Heart right ventricle (tissue), 16 donors: ENCODE measurements around the gene SATL1. TPM values are rescaled to one million over a fixed set of nuclear protein-coding genes. Genes with fewer than 3 reads are reported as not detected.

Source experiments
- ATAC-seq, 8 donors: fragments of 200-7000 bp; cut with Tn5 transposase; one replicate each; pipeline ENCODE4 v1.9.1; 2020; ENCODE audit warnings: mild to moderate bottlenecking in 8 of 8, moderate library complexity in 8 of 8, moderate number of reproducible peaks in 1 of 8
- DNase-seq, 2 donors: peaks; one replicate each; pipeline ENCODE4 v3.0.0-alpha.2; 2020
- H3K27ac ChIP-seq, 10 donors: fragments of 200-600 bp; sonication (generic) in 2 of 10; one replicate each; pipeline versions ENCODE4 v1.5.0 to v1.8.0; 2020 to 2022; ENCODE audit warnings: mild to moderate bottlenecking in 3 of 10
- H3K27me3 ChIP-seq, 7 donors: fragments of 200-600 bp; one replicate each; pipeline ENCODE4 v1.8.0; 2021 to 2022; ENCODE audit warnings: mild to moderate bottlenecking in 2 of 7
- H3K36me3 ChIP-seq, 9 donors: fragments of 200-600 bp; sonication (generic) in 1 of 9; one replicate each; pipeline versions ENCODE4 v1.5.0 to v1.8.0; 2020 to 2022; ENCODE audit warnings: mild to moderate bottlenecking in 2 of 9
- H3K4me1 ChIP-seq, 9 donors: fragments of 200-600 bp; sonication (generic) in 1 of 9; one replicate each; pipeline versions ENCODE4 v1.5.0 to v1.8.0; 2020 to 2022; ENCODE audit warnings: mild to moderate bottlenecking in 4 of 9
- H3K4me3 ChIP-seq, 10 donors: fragments of 200-600 bp; sonication (generic) in 2 of 10; one replicate each; pipeline versions ENCODE4 v1.5.0 to v1.8.0; 2020 to 2022; ENCODE audit warnings: mild to moderate bottlenecking in 7 of 10, moderate library complexity in 2 of 10
- H3K9me3 ChIP-seq, 11 donors: fragments of 200-600 bp in 10 of 11; sonication (generic) in 2 of 11; one replicate each; pipeline versions ENCODE4 v1.5.0 to v1.8.0; 2013 to 2022; ENCODE audit warnings: mild to moderate bottlenecking in 2 of 11, control low read depth in 1 of 11, moderate library complexity in 1 of 11
- CTCF ChIP-seq, 9 donors: fragments of 200-600 bp; sonication (generic) in 2 of 9; IDR thresholded peaks; one replicate each; pipeline versions ENCODE4 v1.5.0 to v1.8.0; 2021 to 2022; ENCODE audit warnings: antibody characterized with exemption in 9 of 9, mild to moderate bottlenecking in 5 of 9, moderate library complexity in 1 of 9
- WGBS, 2 donors: extraction: QIAGEN DNeasy Blood & Tissue Kit; methylation state at CpG; one replicate each; pipeline ENCODE4 v1.1.7; 2013; ENCODE audit warnings: inconsistent platforms in 1 of 2; 5-methylcytosine and 5-hydroxymethylcytosine counted together
- intact Hi-C, 10 donors: fragments of 100-400 bp; cut with DNase I; formaldehyde crosslinking; loops; one replicate each; pipeline versions ENCODE4 v1.11.1 to v1.14.2; 2022
- polyA plus RNA-seq, 2 donors: library from polyadenylated mRNA; stranded (reverse); fragments of 200-250 nt; gene quantifications; one replicate each; pipeline ENCODE4 v1.2.3, GENCODE V29; 2013
- total RNA-seq, 10 donors: library from RNA; stranded (reverse); fragmentation: NEBNext Ultra II Directional in 3 of 10; extraction: Animal tissue kit (Norgen Biotek cat#: 25700) in 3 of 10; gene quantifications; one replicate each; pipeline versions ENCODE4 v1.2.1 to v1.2.4, GENCODE V29; 2021 to 2023
- donor health status: Arrhythmogenic right ventricular cardiomyopathy.
- donor health status: ischemic (EF 13 %, LVEDD 7.1; RV severe dilation, severe dysfunction).
- donor health status: healthy with polysubstance abuse.
- donor health status: DM: no; HTN: yes; CAD: no.
- donor health status: DM: no; HTN: no; CAD: no.
- donor health status: ischemic (EF 25% LVEDD 6.9; RV normal size, moderate dysfunction).
- donor health status: ischemic (EF 25% LVEDD 5.7; RV mildly dilated, moderate dysfunction).
- donor health status: healthy.
- donor health status: DM: yes; HTN: yes; CAD: no.
- donor health status: Ischemic cardiomyopathy.
- donor health status: ischemic (EF 35%, LVEDD 5.7; RV mildly dilated, moderate dysfunction).
- donor health status: nonischemic (EF 11% LVEDD 7.7; RV severe dilation, severe dysfunction).
- donor health status: DM: yes; HTN: yes; CAD: no.
- donor health status: PGD.
- donor health status: ischemic (EF 29% LVEDD 5.4; RV normal size, mild dysfunction).
- donor health status: nonischemic (EF 23%, LVEDD 6.1; RV moderate dilation, normal function).

SATL1 gene
- total and polyA plus RNA-seq, 12 donors = 0.07 TPM; not detected in 11

- 81 to 95% methylated on average over 3 of the region's 3 CpGs for WGBS, 2 donors
- DNase-seq (no peak), ATAC-seq (no peak)
- Histone ChIP-seq H3K36me3 (no peaks in the 10 kb centered on the region), H3K4me3 (no peak overlapping the region), H3K9me3 (no peaks in the 10 kb centered on the region), H3K27ac (no peak overlapping the region), H3K4me1 (no peaks in the 10 kb centered on the region), H3K27me3 (no peaks in the 10 kb centered on the region)
- intact Hi-C loops = no loop called here
- TF ChIP-seq CTCF (IDR thresholded peaks at IDR 0.05) = no peak
Observed at GRCh38 chrX:85213792-85214530, 29.6 kb downstream of the SATL1 start.

GRCh38 chrX:85203461-85203970 is 40.1 kb downstream of the SATL1 start:
- Histone ChIP-seq H3K27ac (no peak overlapping the region), H3K9me3 (peaks cover 0 to 3% (median 0%) of the 10 kb centered on the region in 11 donors), H3K27me3 (peaks cover 0 to 3% (median 0%) of the 10 kb centered on the region in 7 donors), H3K36me3 (no peaks in the 10 kb centered on the region), H3K4me3 (no peak overlapping the region), H3K4me1 (no peaks in the 10 kb centered on the region)
- DNase-seq = no peak
- WGBS, 2 donors = 93% methylated on average over 8 of the region's 8 CpGs
- no peak for TF ChIP-seq CTCF (IDR thresholded peaks at IDR 0.05)
- ATAC-seq = no peak
- intact Hi-C loops = no loop called here

GRCh38 chrX:85196319-85196718 is 47.3 kb downstream of the SATL1 start:
- ATAC-seq (no peak), DNase-seq (no peak)
- no peaks in the 10 kb centered on the region for H3K36me3 ChIP-seq
- 0 to 89% methylated on average over 1 of the region's 1 CpG for WGBS, 2 donors
- no peak for TF ChIP-seq CTCF (IDR thresholded peaks at IDR 0.05)
- no peaks in the 10 kb centered on the region for H3K27me3 ChIP-seq
- intact Hi-C loops = no loop called here
- peaks cover 0 to 6% (median 0%) of the 10 kb centered on the region in 11 donors for H3K9me3 ChIP-seq
- H3K27ac ChIP-seq = no peak overlapping the region
- H3K4me1 ChIP-seq = no peaks in the 10 kb centered on the region
- no peak overlapping the region for H3K4me3 ChIP-seq

- Histone ChIP-seq H3K9me3 (peaks cover 0 to 14% (median 0%) of the 10 kb centered on the region in 11 donors), H3K36me3 (no peaks in the 10 kb centered on the region), H3K27me3 (peaks cover 0 to 7% (median 0%) of the 10 kb centered on the region in 7 donors), H3K4me3 (no peak overlapping the region), H3K4me1 (no peaks in the 10 kb centered on the region), H3K27ac (no peak overlapping the region)
- DNase-seq (no peak), ATAC-seq (no peak)
- TF ChIP-seq CTCF (IDR thresholded peaks at IDR 0.05) = no peak
- 76 to 84% methylated on average over 5 of the region's 5 CpGs for WGBS, 2 donors
- intact Hi-C loops = no loop called here
Observed at GRCh38 chrX:85159644-85160043, 83.9 kb downstream of the SATL1 start.
